ENCODE data around the gene PIEZO2. TPM values are rescaled to one million over a fixed set of nuclear protein-coding genes. Genes with fewer than 3 reads are reported as not detected.

The PIEZO2 gene
- total RNA-seq, 1 experiment from 2014 or later: 0.57 TPM

Small RNA genes within 50 kb of the gene (microRNA-seq; reads per million reads assigned to microRNA genes)
- gene MIR6788 (ENCODE audit: unreplicated experiment): not detected

Data from Panc1 (cell line).